Common myeloid progenitor, CD34-positive (primary cell): ENCODE measurements around the gene OR4K2.

Experiments
- CTCF ChIA-PET: fragments of 350-600 bp; sonication (Branson Sonifier 250); formaldehyde crosslinking; loops from one replicate; lab custom pipeline; 2021; ENCODE audit warnings: antibody characterized with exemption; lab: Charles Lee
- POLR2A ChIA-PET: fragments of 350-600 bp; sonication (Branson Sonifier 250); formaldehyde crosslinking; loops from one replicate; lab custom pipeline; 2021; ENCODE audit warnings: antibody characterized with exemption; lab: Charles Lee
- DNase-seq, 3 donors: peaks; one replicate each; pipeline versions ENCODE4 v3.0.0 to v3.0.0-alpha.2; 2013
- H3K27ac ChIP-seq, 2 experiments: 1 replicate in 1 of 2; 2 replicates in 1 of 2; pipeline ENCODE4 v1.7.0; 2013; ENCODE audit warnings: inconsistent platforms in 2 of 2, low read length in 2 of 2, mild to moderate bottlenecking in 2 of 2, low read depth in 1 of 2, moderate library complexity in 1 of 2; ENCODE audit not compliant: severe bottlenecking in 2 of 2, insufficient read depth in 1 of 2, poor library complexity in 1 of 2
- H3K27me3 ChIP-seq, 5 experiments: replicated peaks in 2 of 5; 1 replicate in 3 of 5; 2 replicates in 2 of 5; pipeline versions ENCODE4 v1.6.1 to v1.7.0; 2013; ENCODE audit warnings: low read length in 4 of 5, mild to moderate bottlenecking in 2 of 5, moderate library complexity in 2 of 5, inconsistent platforms in 1 of 5; ENCODE audit not compliant: insufficient read depth in 5 of 5, control insufficient read depth in 4 of 5
- H3K36me3 ChIP-seq, 4 experiments: 1 replicate in 2 of 4; 2 replicates in 2 of 4; pipeline versions ENCODE4 v1.6.1 to v1.7.0; 2013; ENCODE audit warnings: low read length in 3 of 4, control low read depth in 1 of 4, mild to moderate bottlenecking in 1 of 4; ENCODE audit not compliant: control insufficient read depth in 4 of 4, insufficient read depth in 4 of 4
- H3K4me1 ChIP-seq, 4 experiments: 1 replicate in 3 of 4; 2 replicates in 1 of 4; pipeline versions ENCODE4 v1.6.1 to v1.7.1; 2013; ENCODE audit warnings: low read length in 3 of 4, mild to moderate bottlenecking in 3 of 4, control low read depth in 1 of 4, inconsistent platforms in 1 of 4, moderate library complexity in 1 of 4; ENCODE audit not compliant: control insufficient read depth in 4 of 4, insufficient read depth in 4 of 4; ENCODE audit errors: control extremely low read depth in 1 of 4
- H3K4me3 ChIP-seq, 7 experiments: 1 replicate in 4 of 7; 2 replicates in 3 of 7; pipeline versions ENCODE4 v1.5.1 to v1.7.0; 2013; ENCODE audit warnings: mild to moderate bottlenecking in 7 of 7, low read length in 6 of 7, moderate library complexity in 6 of 7, inconsistent platforms in 2 of 7, low read depth in 2 of 7, control low read depth in 1 of 7; ENCODE audit not compliant: insufficient read depth in 4 of 7, control insufficient read depth in 1 of 7; ENCODE audit errors: extremely low read depth in 1 of 7
- H3K9me3 ChIP-seq, 5 experiments: 1 replicate in 4 of 5; 2 replicates in 1 of 5; pipeline versions ENCODE4 v1.6.1 to v1.7.1; 2013; ENCODE audit warnings: low read length in 4 of 5, mild to moderate bottlenecking in 2 of 5, inconsistent platforms in 1 of 5, low read depth in 1 of 5, moderate library complexity in 1 of 5; ENCODE audit not compliant: control insufficient read depth in 4 of 5, insufficient read depth in 2 of 5; ENCODE audit errors: control extremely low read depth in 1 of 5
- whole genome bisulfite sequencing: methylation state at CpG from one replicate; pipeline ENCODE4 v1.1.5; 2013; ENCODE audit not compliant: insufficient coverage; 5-methylcytosine and 5-hydroxymethylcytosine counted together

Gene OR4K2

DNA sequence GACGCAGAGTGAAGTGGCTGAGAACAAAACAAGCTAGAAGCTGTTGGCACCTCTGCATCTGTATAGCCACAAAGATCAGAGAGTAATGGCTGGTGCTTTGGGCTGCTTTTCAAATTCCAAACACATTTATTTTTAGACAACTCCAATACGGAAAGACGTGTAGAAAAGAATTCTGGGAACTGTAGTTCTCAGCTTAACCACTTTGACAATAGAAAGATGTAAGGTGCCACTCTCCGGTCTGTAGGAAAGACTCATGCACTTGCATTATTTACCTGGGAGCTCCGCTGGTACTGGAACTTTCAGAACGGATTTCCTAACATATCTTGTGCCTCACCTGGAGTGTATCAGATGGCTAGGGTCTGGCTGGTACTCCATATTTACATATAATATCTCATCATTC is 1.8 kb upstream of the OR4K2 start:
- Histone ChIP-seq H3K4me3 (no peak overlapping the region), H3K4me1 (no peaks in the 10 kb centered on the region), H3K27me3 (peaks cover 0 to 5% (median 3%) of the 10 kb centered on the region in 5 experiments), H3K36me3 (no peaks in the 10 kb centered on the region), H3K9me3 (no peaks in the 10 kb centered on the region), H3K27ac (no peak overlapping the region)
- ChIA-PET CTCF (no interaction called here), POLR2A (no interaction called here)
- 22% methylated on average over 3 of the region's 6 CpGs for WGBS
- DNase-seq = no peak

DNA sequence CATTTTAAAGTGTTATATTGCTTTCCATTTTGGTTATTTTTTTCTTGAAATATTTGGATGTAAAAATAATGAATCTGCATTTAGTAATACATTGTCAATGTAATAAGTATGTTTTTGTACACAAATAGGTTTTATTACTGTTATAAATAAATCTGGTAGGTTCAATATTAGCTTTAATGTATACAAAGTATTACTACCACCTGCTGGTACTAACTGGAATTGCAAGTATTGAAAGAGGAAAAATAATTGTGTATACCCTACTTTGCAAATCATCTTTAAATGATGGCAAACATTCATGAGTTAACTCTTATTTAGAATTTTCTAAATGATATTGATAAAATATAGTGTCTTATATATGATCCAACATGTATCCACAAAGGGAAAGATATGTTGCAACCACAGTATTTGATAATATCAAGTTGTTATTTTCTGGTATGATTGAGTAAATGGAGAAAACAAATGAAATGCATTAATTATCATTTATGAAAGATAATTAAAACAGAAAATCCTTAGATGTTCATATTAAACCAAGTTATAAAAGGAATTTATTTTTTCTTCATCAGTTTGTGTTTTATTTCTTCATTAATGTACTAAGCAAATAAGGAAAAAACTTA is 3.2 kb downstream of the OR4K2 start:
- no peak overlapping the region for H3K4me3 ChIP-seq
- no peaks in the 10 kb centered on the region for H3K36me3 ChIP-seq
- DNase-seq = peak; percentile 2 to 14 (median 9)
- H3K9me3 ChIP-seq = no peaks in the 10 kb centered on the region
- ChIA-PET POLR2A (no interaction called here), CTCF (no interaction called here)
- no peaks in the 10 kb centered on the region for H3K4me1 ChIP-seq
- no peak overlapping the region for H3K27ac ChIP-seq
- H3K27me3 ChIP-seq = peaks cover 0 to 5% (median 3%) of the 10 kb centered on the region in 5 experiments

DNA sequence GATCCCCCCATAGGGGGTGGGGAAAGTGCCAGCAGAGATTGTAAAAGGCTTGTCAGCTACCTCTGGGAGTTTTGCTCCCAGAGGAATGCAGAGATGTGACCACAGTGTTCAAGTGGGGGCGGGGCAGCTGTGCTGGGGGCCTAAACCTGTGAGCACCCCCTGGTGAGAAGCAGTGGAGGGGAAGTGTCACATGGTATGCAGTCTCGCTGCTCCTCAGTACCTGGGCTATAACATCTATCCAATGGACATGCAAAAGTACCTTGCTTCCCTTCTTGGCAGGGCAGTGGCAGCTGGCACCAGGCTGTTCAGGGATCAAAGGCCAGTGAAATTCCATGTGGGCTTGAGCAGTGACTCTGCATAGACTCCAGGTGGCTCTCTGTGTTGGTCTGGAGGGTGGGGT is 20.3 kb downstream of the OR4K2 start:
- ChIA-PET POLR2A (no interaction called here), CTCF (no interaction called here)
- Histone ChIP-seq H3K9me3 (peaks cover 0 to 47% (median 17%) of the 10 kb centered on the region in 5 experiments), H3K27me3 (no peaks in the 10 kb centered on the region), H3K4me3 (no peak overlapping the region), H3K4me1 (no peaks in the 10 kb centered on the region), H3K36me3 (no peaks in the 10 kb centered on the region), H3K27ac (no peak overlapping the region)
- WGBS = 50% methylated on average over 2 of the region's 2 CpGs
- no peak for DNase-seq

DNA sequence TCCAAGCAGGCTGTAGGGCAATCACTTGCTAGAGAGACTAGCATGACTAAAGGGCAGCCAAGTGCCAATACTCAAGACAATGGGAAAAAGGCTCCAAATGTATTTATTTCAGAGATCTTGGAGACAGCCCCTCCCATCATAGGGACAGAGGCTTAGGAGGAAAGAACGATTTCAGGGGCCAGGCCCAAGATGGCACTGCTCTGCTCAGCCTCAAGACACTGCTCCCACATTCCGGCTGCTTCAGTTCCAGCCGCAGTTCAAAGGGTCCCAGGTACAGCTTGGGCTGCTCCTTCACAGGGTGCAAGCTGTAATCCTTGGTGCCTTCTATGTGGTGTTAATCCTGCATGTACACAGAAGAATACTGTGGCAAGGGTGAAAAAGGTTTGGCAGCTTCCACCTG is 26.1 kb downstream of the OR4K2 start:
- Histone ChIP-seq H3K9me3 (peaks cover 0 to 8% (median 4%) of the 10 kb centered on the region in 5 experiments), H3K4me1 (no peaks in the 10 kb centered on the region), H3K4me3 (no peak overlapping the region), H3K36me3 (no peaks in the 10 kb centered on the region), H3K27ac (no peak overlapping the region), H3K27me3 (no peaks in the 10 kb centered on the region)
- DNase-seq = no peak
- ChIA-PET POLR2A (no interaction called here), CTCF (no interaction called here)
- 74% methylated on average over 3 of the region's 3 CpGs for WGBS

DNA sequence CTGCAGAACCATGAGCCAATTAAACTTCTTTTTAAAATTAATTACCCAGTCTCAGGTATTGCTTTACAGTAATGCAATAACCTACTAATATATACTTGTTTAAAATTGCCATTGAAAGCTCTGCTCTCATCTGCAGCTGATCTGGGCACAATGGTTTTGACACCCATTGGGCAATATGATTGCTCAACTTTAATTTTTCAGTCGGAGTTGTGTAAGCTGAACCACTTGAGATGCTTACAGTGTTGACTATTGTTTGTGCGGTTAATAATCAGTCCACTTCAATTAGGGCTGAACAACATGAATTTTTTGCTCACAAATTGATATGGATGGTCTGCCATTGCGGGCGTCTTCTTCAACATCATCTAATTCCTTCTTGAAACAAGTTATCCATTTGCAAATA is 27.5 kb downstream of the OR4K2 start:
- ChIA-PET CTCF (no interaction called here), POLR2A (no interaction called here)
- DNase-seq = no peak
- WGBS = 75% methylated on average over 2 of the region's 4 CpGs
- H3K27me3 ChIP-seq = no peaks in the 10 kb centered on the region
- no peaks in the 10 kb centered on the region for H3K36me3 ChIP-seq
- no peak overlapping the region for H3K27ac ChIP-seq
- H3K9me3 ChIP-seq = peaks cover 0 to 5% (median 0%) of the 10 kb centered on the region in 5 experiments
- no peaks in the 10 kb centered on the region for H3K4me1 ChIP-seq
- H3K4me3 ChIP-seq = no peak overlapping the region

DNA sequence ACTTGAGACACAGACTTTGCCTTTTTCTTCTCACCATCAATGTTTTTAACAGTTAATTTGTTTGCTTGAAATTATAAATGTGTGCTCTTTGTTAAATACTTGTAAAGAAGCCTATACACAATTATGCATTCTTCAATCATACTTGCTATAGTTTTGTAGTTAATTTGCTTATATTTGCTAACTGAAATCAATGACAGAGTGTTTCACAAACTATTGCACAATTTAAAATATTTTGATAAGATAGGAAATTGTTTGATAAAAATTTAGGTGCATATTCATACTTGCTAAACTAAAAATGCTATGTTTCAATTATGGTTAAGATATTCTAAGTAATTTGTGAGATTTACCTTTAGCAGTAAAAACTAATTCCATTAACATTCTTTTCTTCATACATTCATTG is 31.7 kb downstream of the OR4K2 start:
- Histone ChIP-seq H3K4me3 (no peak overlapping the region), H3K27ac (no peak overlapping the region), H3K9me3 (peaks cover 0 to 5% (median 0%) of the 10 kb centered on the region in 5 experiments), H3K36me3 (no peaks in the 10 kb centered on the region), H3K4me1 (no peaks in the 10 kb centered on the region), H3K27me3 (no peaks in the 10 kb centered on the region)
- CTCF ChIA-PET = no interaction called here
- POLR2A ChIA-PET = no interaction called here
- DNase-seq = no peak

DNA sequence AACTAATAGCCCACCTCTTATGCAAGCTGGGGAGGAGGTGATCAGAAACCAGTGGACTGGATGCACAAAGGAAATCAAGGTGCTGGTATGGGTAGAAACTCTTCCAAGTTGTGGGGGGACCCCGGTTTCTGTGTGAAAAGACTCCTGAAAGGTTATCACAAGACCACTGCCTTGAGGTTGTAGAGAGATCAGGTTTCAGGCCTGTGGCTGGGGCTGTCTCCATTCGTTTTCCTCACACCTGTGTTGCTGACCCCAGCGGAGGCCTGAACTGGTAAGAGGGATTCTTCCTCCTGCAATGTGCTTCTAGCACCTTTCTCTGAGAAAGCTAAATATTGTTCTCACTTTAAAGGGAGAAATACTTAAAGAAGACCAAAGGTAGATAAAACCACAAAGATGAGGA is 36.2 kb downstream of the OR4K2 start:
- Histone ChIP-seq H3K4me1 (no peaks in the 10 kb centered on the region), H3K9me3 (no peaks in the 10 kb centered on the region), H3K27ac (no peak overlapping the region), H3K27me3 (no peaks in the 10 kb centered on the region), H3K4me3 (no peak overlapping the region), H3K36me3 (no peaks in the 10 kb centered on the region)
- ChIA-PET POLR2A (no interaction called here), CTCF (no interaction called here)
- 67% methylated on average over 1 of the region's 3 CpGs for WGBS
- DNase-seq = no peak
